Nephron (organoid): ENCODE results near the gene DNAJB14.

Experiments used
- H3K27ac Mint-ChIP-seq, 3 experiments: 2 replicates each; pipeline ENCODE4 v1.8.0; 2020; ENCODE audit warnings: mixed read lengths in 3 of 3, mild to moderate bottlenecking in 2 of 3, moderate library complexity in 1 of 3
- H3K27me3 Mint-ChIP-seq: 2 replicates; pipeline ENCODE4 v1.8.0; 2021; ENCODE audit warnings: low read depth, mild to moderate bottlenecking, moderate library complexity, mixed read lengths
- H3K36me3 Mint-ChIP-seq: 2 replicates; pipeline ENCODE4 v1.8.0; 2020; ENCODE audit warnings: low read depth, mixed read lengths
- H3K4me1 Mint-ChIP-seq: 2 replicates; pipeline ENCODE4 v1.8.0; 2020; ENCODE audit warnings: mixed read lengths
- H3K4me3 Mint-ChIP-seq, 3 experiments: 2 replicates each; pipeline ENCODE4 v1.8.0; 2020; ENCODE audit warnings: mild to moderate bottlenecking in 3 of 3, mixed read lengths in 3 of 3, moderate library complexity in 2 of 3
- H3K9me3 Mint-ChIP-seq: 2 replicates; pipeline ENCODE4 v1.8.0; 2020; ENCODE audit warnings: mixed read lengths
- TF ChIP-seq, protein P1 (sequence below), 3 experiments: fragments of 200-600 bp; sonication (generic); IDR thresholded peaks; one replicate each; pipeline ENCODE4 v1.5.0; 2021; ENCODE audit warnings: antibody characterized with exemption in 3 of 3; ENCODE audit not compliant: unreplicated experiment in 3 of 3

Gene DNAJB14

GRCh38 chr4:99979872-99980271 lies 33.5 kb upstream of the DNAJB14 start:
- no peaks in the 10 kb centered on the region for H3K4me1 Mint-ChIP-seq
- H3K36me3 Mint-ChIP-seq: no peaks in the 10 kb centered on the region
- H3K4me3 Mint-ChIP-seq: no peak overlapping the region
- H3K27me3 Mint-ChIP-seq: no peaks in the 10 kb centered on the region
- TF ChIP-seq, protein P1, sequence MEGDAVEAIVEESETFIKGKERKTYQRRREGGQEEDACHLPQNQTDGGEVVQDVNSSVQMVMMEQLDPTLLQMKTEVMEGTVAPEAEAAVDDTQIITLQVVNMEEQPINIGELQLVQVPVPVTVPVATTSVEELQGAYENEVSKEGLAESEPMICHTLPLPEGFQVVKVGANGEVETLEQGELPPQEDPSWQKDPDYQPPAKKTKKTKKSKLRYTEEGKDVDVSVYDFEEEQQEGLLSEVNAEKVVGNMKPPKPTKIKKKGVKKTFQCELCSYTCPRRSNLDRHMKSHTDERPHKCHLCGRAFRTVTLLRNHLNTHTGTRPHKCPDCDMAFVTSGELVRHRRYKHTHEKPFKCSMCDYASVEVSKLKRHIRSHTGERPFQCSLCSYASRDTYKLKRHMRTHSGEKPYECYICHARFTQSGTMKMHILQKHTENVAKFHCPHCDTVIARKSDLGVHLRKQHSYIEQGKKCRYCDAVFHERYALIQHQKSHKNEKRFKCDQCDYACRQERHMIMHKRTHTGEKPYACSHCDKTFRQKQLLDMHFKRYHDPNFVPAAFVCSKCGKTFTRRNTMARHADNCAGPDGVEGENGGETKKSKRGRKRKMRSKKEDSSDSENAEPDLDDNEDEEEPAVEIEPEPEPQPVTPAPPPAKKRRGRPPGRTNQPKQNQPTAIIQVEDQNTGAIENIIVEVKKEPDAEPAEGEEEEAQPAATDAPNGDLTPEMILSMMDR (IDR thresholded peaks at IDR 0.05; ENCODE audit: unreplicated experiment in 3 of 3): no peak
- peaks cover under 1% of the 10 kb centered on the region for H3K9me3 Mint-ChIP-seq
- H3K27ac Mint-ChIP-seq: no peak overlapping the region

DNA sequence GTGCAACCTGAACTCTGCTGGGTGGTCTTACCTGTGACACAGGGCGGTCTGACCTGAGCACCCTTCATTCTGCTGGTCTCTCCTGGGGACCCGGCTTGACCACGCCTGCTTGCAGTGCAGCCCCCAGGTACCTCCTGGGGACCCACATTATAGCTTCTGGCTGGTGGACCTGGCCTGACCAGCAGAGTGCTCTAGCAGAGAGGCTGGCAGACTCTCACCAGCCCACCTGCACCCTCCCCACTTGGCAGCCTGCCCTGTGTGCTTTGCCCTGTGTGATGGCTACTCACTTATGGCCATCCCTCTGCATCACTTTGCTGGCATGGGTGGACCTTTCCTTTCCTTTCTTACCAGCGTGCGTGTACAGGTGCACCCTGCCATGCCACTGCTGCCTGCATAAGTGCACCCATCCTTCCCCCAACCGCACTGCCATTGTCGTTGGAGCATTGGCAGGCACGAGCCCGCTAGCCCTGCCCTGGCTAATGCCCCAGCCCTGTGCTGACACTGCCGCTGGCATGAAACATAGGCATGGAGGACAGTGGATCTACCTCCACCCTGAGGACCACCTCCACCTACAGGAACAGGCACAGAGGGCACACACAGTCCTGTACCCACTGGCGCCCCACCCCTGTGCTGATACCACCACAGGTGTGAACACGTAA lies 25.2 kb upstream of the DNAJB14 start:
- TF ChIP-seq, protein P1 (IDR thresholded peaks at IDR 0.05; ENCODE audit: unreplicated experiment in 3 of 3): no peak
- H3K27ac Mint-ChIP-seq: no peak overlapping the region
- H3K4me3 Mint-ChIP-seq: no peak overlapping the region
- H3K4me1 Mint-ChIP-seq: no peaks in the 10 kb centered on the region
- H3K36me3 Mint-ChIP-seq: no peaks in the 10 kb centered on the region
- H3K27me3 Mint-ChIP-seq: no peaks in the 10 kb centered on the region
- peaks cover 3% of the 10 kb centered on the region for H3K9me3 Mint-ChIP-seq

GRCh38 chr4:99968330-99968729 lies 21.9 kb upstream of the DNAJB14 start:
- TF ChIP-seq, protein P1 (IDR thresholded peaks at IDR 0.05; ENCODE audit: unreplicated experiment in 3 of 3): no peak
- peaks cover 3% of the 10 kb centered on the region for H3K27me3 Mint-ChIP-seq
- no peaks in the 10 kb centered on the region for H3K36me3 Mint-ChIP-seq
- H3K4me3 Mint-ChIP-seq: no peak overlapping the region
- H3K27ac Mint-ChIP-seq: no peak overlapping the region
- H3K9me3 Mint-ChIP-seq: no peaks in the 10 kb centered on the region
- H3K4me1 Mint-ChIP-seq: no peaks in the 10 kb centered on the region

DNA sequence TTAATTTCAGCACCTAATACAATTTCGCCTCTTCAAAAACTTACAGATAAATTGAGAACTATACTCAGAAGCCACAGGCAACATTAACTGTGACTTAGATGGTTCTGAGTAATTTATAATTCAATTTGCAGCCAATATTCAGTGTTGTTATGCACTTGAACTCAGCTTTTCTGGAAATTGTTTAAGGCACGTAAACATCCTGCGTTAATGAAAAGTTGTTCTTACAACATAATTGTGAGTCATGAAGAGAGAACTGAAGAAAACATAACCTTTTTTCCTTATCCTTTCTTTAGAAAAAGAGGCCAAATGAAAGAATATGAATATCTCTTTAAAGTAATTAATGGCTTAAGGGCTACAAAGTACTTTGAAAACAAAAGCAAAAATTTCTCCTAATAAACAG lies 20.3 kb upstream of the DNAJB14 start:
- H3K27me3 Mint-ChIP-seq: peaks cover 3% of the 10 kb centered on the region

DNA sequence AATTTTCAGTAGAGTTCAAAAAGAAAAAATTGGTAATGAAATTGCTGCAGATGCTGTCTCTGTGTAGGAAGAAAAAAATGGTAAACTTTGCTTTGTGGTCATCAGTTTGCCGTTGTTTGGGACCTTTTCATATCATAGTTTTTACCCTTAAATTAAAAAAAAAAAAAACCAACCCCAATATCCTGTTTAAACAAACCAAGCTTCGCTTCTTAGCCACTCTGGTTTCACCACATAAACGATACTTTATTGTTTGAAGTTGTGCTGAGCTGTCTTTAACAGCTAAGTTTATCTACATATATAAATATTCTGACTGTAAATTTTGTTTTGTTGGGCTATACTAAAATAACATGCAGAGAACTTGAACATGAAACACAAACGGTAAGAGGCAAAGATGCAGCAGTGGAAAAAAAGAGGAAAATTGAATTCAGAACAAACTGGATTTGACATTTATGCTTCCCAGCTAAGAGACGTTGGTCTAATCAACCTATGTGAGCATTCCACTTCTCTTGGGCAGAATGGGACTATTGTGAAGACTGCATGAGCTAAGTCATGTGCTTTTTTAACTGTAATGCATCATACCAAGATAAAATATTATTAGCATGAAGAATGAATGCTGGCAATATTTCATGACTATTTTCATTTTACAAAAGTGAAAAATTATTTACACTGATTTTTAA lies 19.4 kb upstream of the DNAJB14 start:
- TF ChIP-seq, protein P1 (IDR thresholded peaks at IDR 0.05; ENCODE audit: unreplicated experiment in 3 of 3): no peak
- Mint-ChIP-seq H3K27ac (no peak overlapping the region), H3K4me1 (no peaks in the 10 kb centered on the region)

More for the DNA sequence above, 20.3 kb upstream of the DNAJB14 start:
- Mint-ChIP-seq H3K9me3 (no peaks in the 10 kb centered on the region), H3K4me3 (no peak overlapping the region), H3K4me1 (no peaks in the 10 kb centered on the region), H3K27ac (no peak overlapping the region), H3K36me3 (no peaks in the 10 kb centered on the region)
- TF ChIP-seq, protein P1 (IDR thresholded peaks at IDR 0.05; ENCODE audit: unreplicated experiment in 3 of 3): no peak

DNA sequence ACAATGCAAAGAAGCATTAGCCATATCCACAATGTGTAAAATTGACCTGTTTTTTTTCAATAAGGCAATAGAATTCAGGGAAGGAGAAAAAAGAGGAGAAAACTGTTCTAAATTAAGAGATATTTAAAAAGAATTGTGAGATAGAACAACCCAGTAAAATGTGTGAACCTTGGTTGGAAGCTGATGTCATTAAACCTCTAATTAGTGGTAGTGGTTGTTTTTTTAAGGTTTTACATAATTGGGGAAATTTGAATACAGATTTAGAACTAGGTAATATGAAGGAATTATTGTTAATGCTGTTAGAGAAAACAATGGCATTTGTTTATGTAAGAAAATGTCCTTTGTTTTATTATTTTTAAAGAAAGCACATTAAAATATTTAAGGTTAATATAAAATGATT lies 18.8 kb upstream of the DNAJB14 start:
- Mint-ChIP-seq H3K27ac (no peak overlapping the region), H3K27me3 (peaks cover 3% of the 10 kb centered on the region), H3K36me3 (no peaks in the 10 kb centered on the region), H3K4me3 (no peak overlapping the region), H3K4me1 (no peaks in the 10 kb centered on the region), H3K9me3 (no peaks in the 10 kb centered on the region)
- TF ChIP-seq, protein P1 (IDR thresholded peaks at IDR 0.05; ENCODE audit: unreplicated experiment in 3 of 3): no peak

More for the DNA sequence above, 19.4 kb upstream of the DNAJB14 start:
- H3K9me3 Mint-ChIP-seq: no peaks in the 10 kb centered on the region
- no peak overlapping the region for H3K4me3 Mint-ChIP-seq
- H3K36me3 Mint-ChIP-seq: no peaks in the 10 kb centered on the region
- peaks cover 3% of the 10 kb centered on the region for H3K27me3 Mint-ChIP-seq
